ENCODE data around the gene R3HDML. TPM values are rescaled to one million over a fixed set of nuclear protein-coding genes. Genes with fewer than 3 reads are reported as not detected.
A peak's percentile ranks its signal among the peaks of the same experiment; 100 is the strongest.

Gene R3HDML
- polyA plus RNA-seq, 1 donor (not counting 4 experiments of a cell fraction or from before 2014, with no cell fraction given) = not detected

DNA sequence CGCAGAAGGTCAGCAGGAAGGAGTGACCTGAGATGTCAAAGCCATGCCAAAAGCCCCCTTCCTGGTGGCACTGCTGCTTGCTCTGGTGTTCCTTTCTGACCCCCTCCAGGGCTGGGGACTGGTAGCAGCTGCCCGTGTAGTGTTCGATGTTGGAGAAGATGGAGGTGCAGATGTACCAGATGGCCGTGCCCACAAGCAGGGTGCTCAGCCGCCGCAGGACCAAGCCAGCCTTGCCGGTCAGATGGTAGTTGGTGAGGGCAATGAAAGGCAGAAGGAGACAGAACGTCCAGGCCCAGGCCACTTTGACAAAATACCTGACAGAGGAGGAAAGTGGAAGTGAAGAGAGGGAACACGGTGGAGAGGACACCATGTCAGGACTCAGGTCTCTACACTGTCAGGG lies 29.9 kb upstream of the R3HDML start:
- no peak for FAIRE-seq
- DNase-seq (ENCODE audit: low read depth, low spot score) = no peak
- H3K79me2 ChIP-seq (ENCODE audit: control insufficient read depth, insufficient read depth, low read length) = peaks cover 13% of the 10 kb centered on the region
- H2AFZ ChIP-seq (ENCODE audit: control insufficient read depth, low read length) = no peak overlapping the region
- no peaks in the 10 kb centered on the region for H4K20me1 ChIP-seq (ENCODE audit: control insufficient read depth, extremely low read depth, insufficient read depth, low read length)
- no peaks in the 10 kb centered on the region for H3K9me3 ChIP-seq (ENCODE audit: control insufficient read depth, low read depth, low read length)
- no peak overlapping the region for H3K4me3 ChIP-seq (ENCODE audit: control insufficient read depth in 2 of 3, extremely low read depth in 1 of 3, insufficient read depth in 2 of 3, low read depth in 1 of 3, low read length in 3 of 3)
- peaks cover 10% of the 10 kb centered on the region for H3K4me1 ChIP-seq (ENCODE audit: control insufficient read depth, extremely low read depth, insufficient read depth, low read length)
- H3K27ac ChIP-seq (ENCODE audit: control insufficient read depth, insufficient read depth, low read length) = no peak overlapping the region
- H3K27me3 ChIP-seq (ENCODE audit: control insufficient read depth, extremely low read depth, insufficient read depth, low read length) = no peaks in the 10 kb centered on the region
- no peak overlapping the region for H3K9ac ChIP-seq (ENCODE audit: control insufficient read depth, extremely low read depth, insufficient read depth, low read length)
- no peak for TF ChIP-seq EZH2 (IDR thresholded peaks at IDR 0.05; ENCODE audit: low read length)
- TF ChIP-seq, protein P1, sequence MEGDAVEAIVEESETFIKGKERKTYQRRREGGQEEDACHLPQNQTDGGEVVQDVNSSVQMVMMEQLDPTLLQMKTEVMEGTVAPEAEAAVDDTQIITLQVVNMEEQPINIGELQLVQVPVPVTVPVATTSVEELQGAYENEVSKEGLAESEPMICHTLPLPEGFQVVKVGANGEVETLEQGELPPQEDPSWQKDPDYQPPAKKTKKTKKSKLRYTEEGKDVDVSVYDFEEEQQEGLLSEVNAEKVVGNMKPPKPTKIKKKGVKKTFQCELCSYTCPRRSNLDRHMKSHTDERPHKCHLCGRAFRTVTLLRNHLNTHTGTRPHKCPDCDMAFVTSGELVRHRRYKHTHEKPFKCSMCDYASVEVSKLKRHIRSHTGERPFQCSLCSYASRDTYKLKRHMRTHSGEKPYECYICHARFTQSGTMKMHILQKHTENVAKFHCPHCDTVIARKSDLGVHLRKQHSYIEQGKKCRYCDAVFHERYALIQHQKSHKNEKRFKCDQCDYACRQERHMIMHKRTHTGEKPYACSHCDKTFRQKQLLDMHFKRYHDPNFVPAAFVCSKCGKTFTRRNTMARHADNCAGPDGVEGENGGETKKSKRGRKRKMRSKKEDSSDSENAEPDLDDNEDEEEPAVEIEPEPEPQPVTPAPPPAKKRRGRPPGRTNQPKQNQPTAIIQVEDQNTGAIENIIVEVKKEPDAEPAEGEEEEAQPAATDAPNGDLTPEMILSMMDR (optimal IDR thresholded peaks at IDR 0.05 in 1 of 3, IDR thresholded peaks at IDR 0.05 in 1 of 3, conservative IDR thresholded peaks at IDR 0.05 in 1 of 3; ENCODE audit: extremely low read depth in 1 of 3, insufficient read depth in 2 of 3, low read length in 3 of 3) = no peak
- no peaks in the 10 kb centered on the region for H3K36me3 ChIP-seq (ENCODE audit: control insufficient read depth in 2 of 2, extremely low read depth in 1 of 2, insufficient read depth in 2 of 2, low read length in 2 of 2)
- H3K4me2 ChIP-seq (ENCODE audit: control insufficient read depth, extremely low read depth, insufficient read depth, low read depth, low read length) = no peak overlapping the region
- dilution Hi-C loops (cut with MboI; ENCODE audit: extremely low pct_ligation_motif_present, low sequenced_read_pairs) = no loop called here
- H3K9me1 ChIP-seq (ENCODE audit: control insufficient read depth, extremely low read depth, insufficient read depth, low read length) = no peaks in the 10 kb centered on the region

DNA sequence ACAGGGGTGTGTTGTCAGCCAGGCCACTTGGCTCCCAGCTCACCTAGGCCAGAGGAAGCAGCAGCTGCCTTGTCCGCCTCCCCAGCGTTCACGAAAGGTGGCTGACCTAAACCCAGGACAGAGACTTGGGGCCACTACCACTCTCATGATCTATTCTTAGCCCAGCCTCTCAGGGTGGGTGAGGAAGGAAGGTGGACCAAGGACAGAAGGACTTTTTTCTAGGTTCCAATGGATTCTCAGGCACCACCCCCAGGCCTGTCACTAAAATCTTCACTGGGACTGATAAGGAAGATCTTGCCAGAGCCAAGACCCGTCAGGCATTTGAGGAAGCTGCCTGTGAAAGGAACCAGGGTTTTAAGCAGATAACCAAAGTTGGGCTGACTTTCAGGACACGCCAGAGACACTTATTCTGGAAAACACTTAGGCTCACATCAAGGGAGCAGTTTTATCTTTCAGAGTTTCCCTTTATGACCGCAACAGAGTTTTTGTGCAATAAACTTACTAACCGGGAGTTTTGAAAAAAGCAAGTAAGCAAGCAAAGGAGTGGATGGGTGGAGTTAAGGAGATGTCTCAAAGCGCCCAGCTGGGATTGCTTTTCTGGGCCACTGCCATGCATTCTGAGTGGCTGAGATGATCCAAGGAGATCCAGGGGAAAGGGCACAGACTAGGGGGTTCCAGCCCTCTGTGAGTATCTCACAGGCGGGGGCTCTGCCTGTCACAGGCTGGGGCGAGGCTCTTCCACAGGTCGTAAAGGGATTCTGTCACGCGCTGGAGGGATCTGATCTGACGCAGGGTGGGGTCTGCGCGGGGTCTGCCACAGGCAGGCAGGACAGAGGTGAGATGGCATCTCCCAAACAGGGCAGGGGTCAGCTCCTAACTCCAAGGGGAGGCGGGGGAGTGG lies 26.8 kb upstream of the R3HDML start:
- peak overlapping the region; percentile 51 for H3K27ac ChIP-seq (ENCODE audit: control insufficient read depth, insufficient read depth, low read length)
- H3K4me2 ChIP-seq (ENCODE audit: control insufficient read depth, extremely low read depth, insufficient read depth, low read depth, low read length) = peak overlapping the region; percentile 98
- peaks cover 10% of the 10 kb centered on the region for H3K4me1 ChIP-seq (ENCODE audit: control insufficient read depth, extremely low read depth, insufficient read depth, low read length)
- H3K9ac ChIP-seq (ENCODE audit: control insufficient read depth, extremely low read depth, insufficient read depth, low read length) = peak overlapping the region; percentile 81
- dilution Hi-C loops (cut with MboI; ENCODE audit: extremely low pct_ligation_motif_present, low sequenced_read_pairs) = no loop called here
- H3K27me3 ChIP-seq (ENCODE audit: control insufficient read depth, extremely low read depth, insufficient read depth, low read length) = no peaks in the 10 kb centered on the region
- FAIRE-seq (no peak), DNase-seq (ENCODE audit: low read depth, low spot score) (no peak)
- peak overlapping the region; percentile 67 to 87 (median 79) for H3K4me3 ChIP-seq (ENCODE audit: control insufficient read depth in 2 of 3, extremely low read depth in 1 of 3, insufficient read depth in 2 of 3, low read depth in 1 of 3, low read length in 3 of 3)
- no peaks in the 10 kb centered on the region for H3K36me3 ChIP-seq (ENCODE audit: control insufficient read depth in 2 of 2, extremely low read depth in 1 of 2, insufficient read depth in 2 of 2, low read length in 2 of 2)
- H2AFZ ChIP-seq (ENCODE audit: control insufficient read depth, low read length) = peak overlapping the region; percentile 100
- no peaks in the 10 kb centered on the region for H4K20me1 ChIP-seq (ENCODE audit: control insufficient read depth, extremely low read depth, insufficient read depth, low read length)
- TF ChIP-seq, protein P1 (optimal IDR thresholded peaks at IDR 0.05 in 1 of 3, IDR thresholded peaks at IDR 0.05 in 1 of 3, conservative IDR thresholded peaks at IDR 0.05 in 1 of 3; ENCODE audit: extremely low read depth in 1 of 3, insufficient read depth in 2 of 3, low read length in 3 of 3) = no peak
- TF ChIP-seq EZH2 (IDR thresholded peaks at IDR 0.05; ENCODE audit: low read length) = no peak
- H3K79me2 ChIP-seq (ENCODE audit: control insufficient read depth, insufficient read depth, low read length) = peaks cover 13% of the 10 kb centered on the region
- H3K9me1 ChIP-seq (ENCODE audit: control insufficient read depth, extremely low read depth, insufficient read depth, low read length) = no peaks in the 10 kb centered on the region
- H3K9me3 ChIP-seq (ENCODE audit: control insufficient read depth, low read depth, low read length) = no peaks in the 10 kb centered on the region
